Liver (tissue), 9 donors: ENCODE results near the gene SLC13A2. TPM values are rescaled to one million over a fixed set of nuclear protein-coding genes. Genes with fewer than 3 reads are reported as not detected.

Experiments
- DNase-seq: peaks from one replicate; pipeline ENCODE4 v3.0.0-alpha.2; 2017; ENCODE audit warnings: low spot score
- H3K27ac ChIP-seq, 2 donors: one replicate each; pipeline ENCODE4 v1.7.0; 2013; ENCODE audit warnings: inconsistent platforms in 2 of 2, low read length in 2 of 2, control low read depth in 1 of 2, low read depth in 1 of 2, mild to moderate bottlenecking in 1 of 2
- H3K27me3 ChIP-seq, 4 donors: one replicate each; pipeline versions ENCODE4 v1.6.1 to v1.7.0; 2013; ENCODE audit warnings: low read length in 3 of 4, inconsistent platforms in 1 of 4, mild to moderate bottlenecking in 1 of 4, moderate library complexity in 1 of 4; ENCODE audit not compliant: control insufficient read depth in 4 of 4, insufficient read depth in 4 of 4
- H3K36me3 ChIP-seq, 4 donors: one replicate each; pipeline versions ENCODE4 v1.6.1 to v1.7.0; 2013; ENCODE audit warnings: low read length in 3 of 4, mild to moderate bottlenecking in 3 of 4, low read depth in 1 of 4, moderate library complexity in 1 of 4; ENCODE audit not compliant: control insufficient read depth in 4 of 4, insufficient read depth in 3 of 4
- H3K4me1 ChIP-seq, 4 donors: one replicate each; pipeline versions ENCODE4 v1.6.1 to v1.7.0; 2013; ENCODE audit warnings: low read length in 3 of 4, mild to moderate bottlenecking in 3 of 4, moderate library complexity in 1 of 4; ENCODE audit not compliant: control insufficient read depth in 4 of 4, insufficient read depth in 4 of 4
- H3K4me3 ChIP-seq, 3 donors: one replicate each; pipeline versions ENCODE4 v1.6.1 to v1.7.0; 2013; ENCODE audit warnings: low read length in 3 of 3, control low read depth in 1 of 3, low read depth in 1 of 3, mild to moderate bottlenecking in 1 of 3
- H3K9ac ChIP-seq, 2 donors: one replicate each; pipeline ENCODE4 v1.7.0; 2013; ENCODE audit warnings: low read length in 2 of 2, mild to moderate bottlenecking in 2 of 2, moderate library complexity in 2 of 2, control low read depth in 1 of 2, low read depth in 1 of 2
- H3K9me3 ChIP-seq, 4 donors: one replicate each; pipeline versions ENCODE4 v1.6.1 to v1.7.0; 2013; ENCODE audit warnings: low read length in 3 of 4; ENCODE audit not compliant: control insufficient read depth in 4 of 4
- FOXA1 ChIP-seq: IDR thresholded peaks from 2 replicates; pipeline ENCODE4 v1.6.1; 2016; ENCODE audit warnings: antibody characterized with exemption
- FOXA2 ChIP-seq: IDR thresholded peaks from 2 replicates; pipeline ENCODE4 v1.6.1; 2016; ENCODE audit warnings: antibody characterized with exemption
- HNF4A ChIP-seq, 2 donors: conservative IDR thresholded peaks; 2 replicates each; pipeline ENCODE4 v1.6.1; 2016; ENCODE audit warnings: antibody characterized with exemption in 2 of 2, mild to moderate bottlenecking in 2 of 2
- JUND ChIP-seq, 2 donors: IDR thresholded peaks; 2 replicates each; pipeline ENCODE4 v1.6.1; 2016; ENCODE audit warnings: antibody characterized with exemption in 2 of 2
- MAX ChIP-seq: IDR thresholded peaks from 2 replicates; pipeline ENCODE4 v1.6.1; 2016; ENCODE audit warnings: antibody characterized with exemption
- NR2F2 ChIP-seq: IDR thresholded peaks from 2 replicates; pipeline ENCODE4 v1.6.1; 2016; ENCODE audit warnings: antibody characterized with exemption
- RAD21 ChIP-seq, 2 donors: IDR thresholded peaks; 2 replicates each; pipeline ENCODE4 v1.6.1; 2016; ENCODE audit warnings: antibody characterized with exemption in 2 of 2, mild to moderate bottlenecking in 2 of 2
- REST ChIP-seq: IDR thresholded peaks from 2 replicates; pipeline ENCODE4 v1.6.1; 2016; ENCODE audit warnings: antibody characterized with exemption, mild to moderate bottlenecking
- RXRA ChIP-seq, 2 donors: IDR thresholded peaks; 2 replicates each; pipeline ENCODE4 v1.6.1; 2017 to 2018; ENCODE audit warnings: antibody characterized with exemption in 2 of 2, mild to moderate bottlenecking in 1 of 2
- SP1 ChIP-seq: IDR thresholded peaks from 2 replicates; pipeline ENCODE4 v1.6.1; 2018; ENCODE audit warnings: antibody characterized with exemption, mild to moderate bottlenecking
- TAF1 ChIP-seq: conservative IDR thresholded peaks from 2 replicates; pipeline ENCODE4 v1.6.1; 2016; ENCODE audit warnings: antibody characterized with exemption, mild to moderate bottlenecking
- YY1 ChIP-seq: IDR thresholded peaks from 2 replicates; pipeline ENCODE4 v1.6.1; 2016; ENCODE audit warnings: antibody characterized with exemption, mild to moderate bottlenecking
- WGBS: extraction: QIAGEN DNeasy Blood & Tissue Kit; methylation state at CpG from one replicate; pipeline ENCODE4 v1.1.7; 2013; 5-methylcytosine and 5-hydroxymethylcytosine counted together
- polyA plus RNA-seq, 2 donors: library from polyadenylated mRNA; stranded (reverse) in 1 of 2; unstranded in 1 of 2; fragments of 200-250 nt in 1 of 2; fragments of >200 nt in 1 of 2; fragmentation: Nextera tagmentation in 1 of 2; extraction: Ambion mirVana in 1 of 2; gene quantifications; one replicate each; pipeline versions ENCODE4 v1.2.1 to v1.2.3, GENCODE V29; 2013 to 2015
- total RNA-seq, 2 donors: library from RNA; depleted of rRNA; stranded (reverse); fragments of >200 nt; gene quantifications; one replicate each; pipeline ENCODE4 v1.2.3, GENCODE V29; 2014
- TF ChIP-seq, protein P1 (sequence below): fragments of 150-350 bp; IDR thresholded peaks from 2 replicates; pipeline ENCODE4 v1.5.1; 2017; ENCODE audit warnings: improper control_type of control experiment, low read depth, low read length; ENCODE audit not compliant: missing input control
- TF ChIP-seq, protein P2 (sequence below): IDR thresholded peaks from 2 replicates; pipeline ENCODE4 v1.6.1; 2016; ENCODE audit warnings: antibody characterized with exemption
- TF ChIP-seq, protein P3 (sequence below): IDR thresholded peaks from 2 replicates; pipeline ENCODE4 v1.6.1; 2016; ENCODE audit warnings: antibody characterized with exemption
- donor health status: healthy.
- donor health status: healthy.
- donor health status: healthy.
- donor health status: healthy.
- donor health status: healthy.

SLC13A2 gene, protein sequence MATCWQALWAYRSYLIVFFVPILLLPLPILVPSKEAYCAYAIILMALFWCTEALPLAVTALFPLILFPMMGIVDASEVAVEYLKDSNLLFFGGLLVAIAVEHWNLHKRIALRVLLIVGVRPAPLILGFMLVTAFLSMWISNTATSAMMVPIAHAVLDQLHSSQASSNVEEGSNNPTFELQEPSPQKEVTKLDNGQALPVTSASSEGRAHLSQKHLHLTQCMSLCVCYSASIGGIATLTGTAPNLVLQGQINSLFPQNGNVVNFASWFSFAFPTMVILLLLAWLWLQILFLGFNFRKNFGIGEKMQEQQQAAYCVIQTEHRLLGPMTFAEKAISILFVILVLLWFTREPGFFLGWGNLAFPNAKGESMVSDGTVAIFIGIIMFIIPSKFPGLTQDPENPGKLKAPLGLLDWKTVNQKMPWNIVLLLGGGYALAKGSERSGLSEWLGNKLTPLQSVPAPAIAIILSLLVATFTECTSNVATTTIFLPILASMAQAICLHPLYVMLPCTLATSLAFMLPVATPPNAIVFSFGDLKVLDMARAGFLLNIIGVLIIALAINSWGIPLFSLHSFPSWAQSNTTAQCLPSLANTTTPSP
- total RNA-seq: under 1 TPM; 0.25 to 0.47 TPM
- under 1 TPM; 0.10 to 0.52 TPM for polyA plus RNA-seq

- DNase-seq: no peak
- TF ChIP-seq HNF4A (conservative IDR thresholded peaks at IDR 0.05) (peak in 1 of 2 donors; percentile 7), YY1 (no peak), RAD21 (IDR thresholded peaks at IDR 0.05) (peak; percentile 63 to 65), TAF1 (no peak), REST (no peak), SP1 (no peak)
- TF ChIP-seq, protein P1, sequence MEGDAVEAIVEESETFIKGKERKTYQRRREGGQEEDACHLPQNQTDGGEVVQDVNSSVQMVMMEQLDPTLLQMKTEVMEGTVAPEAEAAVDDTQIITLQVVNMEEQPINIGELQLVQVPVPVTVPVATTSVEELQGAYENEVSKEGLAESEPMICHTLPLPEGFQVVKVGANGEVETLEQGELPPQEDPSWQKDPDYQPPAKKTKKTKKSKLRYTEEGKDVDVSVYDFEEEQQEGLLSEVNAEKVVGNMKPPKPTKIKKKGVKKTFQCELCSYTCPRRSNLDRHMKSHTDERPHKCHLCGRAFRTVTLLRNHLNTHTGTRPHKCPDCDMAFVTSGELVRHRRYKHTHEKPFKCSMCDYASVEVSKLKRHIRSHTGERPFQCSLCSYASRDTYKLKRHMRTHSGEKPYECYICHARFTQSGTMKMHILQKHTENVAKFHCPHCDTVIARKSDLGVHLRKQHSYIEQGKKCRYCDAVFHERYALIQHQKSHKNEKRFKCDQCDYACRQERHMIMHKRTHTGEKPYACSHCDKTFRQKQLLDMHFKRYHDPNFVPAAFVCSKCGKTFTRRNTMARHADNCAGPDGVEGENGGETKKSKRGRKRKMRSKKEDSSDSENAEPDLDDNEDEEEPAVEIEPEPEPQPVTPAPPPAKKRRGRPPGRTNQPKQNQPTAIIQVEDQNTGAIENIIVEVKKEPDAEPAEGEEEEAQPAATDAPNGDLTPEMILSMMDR: peak; percentile 34
- Histone ChIP-seq H3K4me1 (peaks cover 2 to 9% (median 7%) of the 10 kb centered on the region in 4 donors), H3K4me3 (no peak within 1 kb of the TSS), H3K9me3 (no peaks in the 10 kb centered on the region), H3K27ac (no peak within 1 kb of the TSS), H3K27me3 (no peaks in the 10 kb centered on the region), H3K36me3 (no peaks in the 10 kb centered on the region), H3K9ac (no peak within 1 kb of the TSS)
- WGBS: 66% methylated on average over 5 of the region's 5 CpGs
These were observed at the start of gene SLC13A2 for GRCh38 chr17:28473542-28473941. SLC13A2 (plus strand) TSS chr17:28473644; CDS start chr17:28473713, 69 bp downstream.

DNA sequence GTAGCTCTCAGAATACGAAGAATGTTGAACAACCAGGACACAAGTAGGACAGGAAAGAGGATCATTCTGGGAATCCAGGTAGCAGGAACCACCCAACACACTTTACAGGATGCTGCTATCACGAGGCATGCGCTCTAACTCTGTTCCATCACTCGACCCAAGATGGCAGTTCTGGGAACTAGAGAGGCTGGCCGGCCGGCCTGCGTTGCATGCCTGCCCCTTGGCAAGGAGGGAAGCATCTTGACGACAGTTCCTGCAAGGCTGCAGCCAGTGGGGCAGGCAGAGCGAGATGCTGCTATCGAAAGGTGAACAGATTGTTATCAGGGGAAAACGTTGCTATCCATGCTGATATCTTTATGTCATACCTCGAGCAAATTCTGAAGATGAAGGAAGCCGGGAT, 48.2 kb upstream of the SLC13A2 start:
- Histone ChIP-seq H3K27ac (no peak overlapping the region), H3K4me1 (peaks cover 0 to 8% (median 1%) of the 10 kb centered on the region in 4 donors), H3K27me3 (no peaks in the 10 kb centered on the region), H3K9me3 (no peaks in the 10 kb centered on the region), H3K9ac (no peak overlapping the region), H3K36me3 (no peaks in the 10 kb centered on the region), H3K4me3 (no peak overlapping the region)
- WGBS: 94% methylated on average over 13 of the region's 13 CpGs
- DNase-seq: no peak
- TF ChIP-seq HNF4A (conservative IDR thresholded peaks at IDR 0.05) (no peak), RXRA (IDR thresholded peaks at IDR 0.05) (no peak), RAD21 (IDR thresholded peaks at IDR 0.05) (no peak), JUND (IDR thresholded peaks at IDR 0.05) (no peak), FOXA2 (no peak), NR2F2 (no peak), REST (no peak), TAF1 (no peak), YY1 (no peak), MAX (no peak), FOXA1 (no peak)
- TF ChIP-seq, protein P1: no peak
- TF ChIP-seq, protein P2, sequence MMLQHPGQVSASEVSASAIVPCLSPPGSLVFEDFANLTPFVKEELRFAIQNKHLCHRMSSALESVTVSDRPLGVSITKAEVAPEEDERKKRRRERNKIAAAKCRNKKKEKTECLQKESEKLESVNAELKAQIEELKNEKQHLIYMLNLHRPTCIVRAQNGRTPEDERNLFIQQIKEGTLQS: no peak
- TF ChIP-seq, protein P3, sequence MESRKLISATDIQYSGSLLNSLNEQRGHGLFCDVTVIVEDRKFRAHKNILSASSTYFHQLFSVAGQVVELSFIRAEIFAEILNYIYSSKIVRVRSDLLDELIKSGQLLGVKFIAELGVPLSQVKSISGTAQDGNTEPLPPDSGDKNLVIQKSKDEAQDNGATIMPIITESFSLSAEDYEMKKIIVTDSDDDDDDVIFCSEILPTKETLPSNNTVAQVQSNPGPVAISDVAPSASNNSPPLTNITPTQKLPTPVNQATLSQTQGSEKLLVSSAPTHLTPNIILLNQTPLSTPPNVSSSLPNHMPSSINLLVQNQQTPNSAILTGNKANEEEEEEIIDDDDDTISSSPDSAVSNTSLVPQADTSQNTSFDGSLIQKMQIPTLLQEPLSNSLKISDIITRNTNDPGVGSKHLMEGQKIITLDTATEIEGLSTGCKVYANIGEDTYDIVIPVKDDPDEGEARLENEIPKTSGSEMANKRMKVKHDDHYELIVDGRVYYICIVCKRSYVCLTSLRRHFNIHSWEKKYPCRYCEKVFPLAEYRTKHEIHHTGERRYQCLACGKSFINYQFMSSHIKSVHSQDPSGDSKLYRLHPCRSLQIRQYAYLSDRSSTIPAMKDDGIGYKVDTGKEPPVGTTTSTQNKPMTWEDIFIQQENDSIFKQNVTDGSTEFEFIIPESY: no peak
